ENCODE measurements around the gene SELENOO. TPM values are rescaled to one million over a fixed set of nuclear protein-coding genes. Genes with fewer than 3 reads are reported as not detected.

The SELENOO gene
- total RNA-seq, 2 experiments from 2014 or later: 16.5 to 16.7 TPM

DNA sequence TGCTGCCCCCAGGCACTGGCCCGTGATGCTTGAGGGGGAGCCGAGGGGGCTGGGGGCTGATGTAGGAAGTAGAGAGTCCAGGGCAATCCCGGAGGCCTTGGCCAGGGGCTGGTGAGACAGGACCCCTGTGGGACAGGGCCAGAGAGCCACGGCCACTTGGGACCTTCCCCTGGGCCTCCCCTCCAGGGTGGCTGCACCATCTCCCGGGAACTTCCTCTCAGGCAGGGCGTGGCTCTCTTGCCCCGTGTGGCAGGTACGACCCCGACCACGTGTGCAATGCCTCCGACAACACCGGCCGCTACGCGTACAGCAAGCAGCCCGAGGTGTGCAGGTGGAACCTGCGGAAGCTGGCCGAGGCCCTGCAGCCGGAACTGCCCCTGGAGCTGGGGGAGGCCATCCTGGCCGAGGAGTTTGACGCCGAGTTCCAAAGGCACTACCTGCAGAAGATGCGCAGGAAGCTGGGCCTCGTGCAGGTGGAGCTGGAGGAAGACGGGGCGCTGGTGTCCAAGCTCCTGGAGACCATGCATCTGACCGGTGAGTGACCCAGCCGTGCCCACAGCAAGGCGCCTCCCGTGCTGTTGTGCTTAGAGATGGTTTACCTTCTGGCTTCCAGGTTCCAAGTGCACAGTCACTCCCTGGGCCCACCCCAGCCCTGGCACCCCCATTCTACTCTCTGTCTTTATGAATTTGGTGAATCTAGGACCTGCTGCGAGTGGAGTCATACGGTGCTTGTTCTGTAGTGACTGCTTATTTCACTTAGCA is 9.7 kb downstream of the SELENOO start:
- H3K36me3 Mint-ChIP-seq (ENCODE audit: low read depth): peaks cover 22% of the 10 kb centered on the region
- CTCF ChIA-PET: interaction anchor here (0.8 to 2.4 kb wide), 3 partner anchors 20 to 60 kb away, joined by 3 to 19 read pairs (median 5); partner anchors contain the start of gene HDAC10
- peaks cover 13% of the 10 kb centered on the region for H3K4me1 Mint-ChIP-seq (ENCODE audit: low read depth)
- H3K27ac Mint-ChIP-seq: no peak overlapping the region
- DNase-seq: no peak
- H3K4me3 Mint-ChIP-seq: no peak overlapping the region
- no peaks in the 10 kb centered on the region for H3K27me3 Mint-ChIP-seq (ENCODE audit: low read depth)
- no peaks in the 10 kb centered on the region for H3K9me3 Mint-ChIP-seq
- intact Hi-C loops (cut with micrococcal nuclease): loop anchor here (5.0 kb wide), 1 partner anchor 443 kb away; no protein-coding TSS in a partner anchor

DNA sequence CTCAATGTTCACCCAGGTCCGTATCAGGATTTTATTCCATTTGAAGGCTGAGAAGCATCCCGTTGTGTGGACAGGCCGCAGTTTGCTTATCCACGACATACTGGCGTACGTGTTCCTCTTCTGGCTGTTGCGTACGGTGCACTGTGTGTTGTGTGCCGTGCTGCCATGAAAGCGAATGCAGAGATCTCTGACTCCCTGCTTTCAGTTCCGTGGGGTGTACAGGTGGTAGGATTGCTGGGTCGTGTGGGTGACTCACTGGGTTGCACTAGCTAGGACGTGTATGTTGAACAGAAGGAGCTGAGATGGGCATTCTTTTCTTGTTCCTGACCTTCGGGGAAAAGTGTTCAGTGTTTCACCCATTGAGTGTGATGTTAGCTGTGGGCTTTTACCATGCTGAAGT is 10.3 kb downstream of the SELENOO start:
- Mint-ChIP-seq H3K27ac (no peak overlapping the region), H3K4me3 (no peak overlapping the region), H3K36me3 (ENCODE audit: low read depth) (peaks cover 25% of the 10 kb centered on the region), H3K9me3 (no peaks in the 10 kb centered on the region), H3K27me3 (ENCODE audit: low read depth) (no peaks in the 10 kb centered on the region), H3K4me1 (ENCODE audit: low read depth) (peaks cover 13% of the 10 kb centered on the region)
- intact Hi-C loops (cut with micrococcal nuclease): loop anchor here (5.0 kb wide), 1 partner anchor 444 kb away; no protein-coding TSS in a partner anchor
- CTCF ChIA-PET: interaction anchor here (0.8 to 2.4 kb wide), 3 partner anchors 21 to 61 kb away, joined by 3 to 19 read pairs (median 5); partner anchors contain the start of gene HDAC10
- no peak for DNase-seq

DNA sequence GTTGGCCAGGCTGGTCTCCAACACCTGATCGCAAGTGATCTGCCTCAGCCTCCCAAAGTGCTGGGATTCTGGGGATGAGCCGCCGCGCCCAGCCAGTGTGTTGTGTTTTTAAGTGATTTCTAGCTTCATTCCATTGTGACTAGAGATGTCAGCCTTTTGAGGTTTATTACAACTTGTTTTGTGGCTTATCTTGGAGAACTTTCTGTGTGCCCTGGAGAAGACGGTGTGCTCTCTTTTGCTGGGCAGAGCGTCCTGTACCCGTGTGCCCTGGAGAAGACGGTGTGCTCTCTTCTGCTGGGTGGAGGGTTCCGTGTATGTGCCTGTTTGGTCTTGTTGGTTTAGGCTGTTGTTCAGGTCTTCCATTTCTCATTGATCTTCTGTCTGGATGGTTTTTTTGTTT is 12.5 kb downstream of the SELENOO start:
- peaks cover 26% of the 10 kb centered on the region for H3K36me3 Mint-ChIP-seq (ENCODE audit: low read depth)
- H3K27me3 Mint-ChIP-seq (ENCODE audit: low read depth): no peaks in the 10 kb centered on the region
- no peak for DNase-seq
- intact Hi-C loops (cut with micrococcal nuclease): loop anchor here (5.0 kb wide), 1 partner anchor 446 kb away; no protein-coding TSS in a partner anchor
- H3K9me3 Mint-ChIP-seq: no peaks in the 10 kb centered on the region
- CTCF ChIA-PET: interaction anchor here (0.7 kb wide), 1 partner anchor 244 kb away, joined by 3 read pairs; no protein-coding TSS in a partner anchor
- no peak overlapping the region for H3K4me3 Mint-ChIP-seq
- peaks cover 13% of the 10 kb centered on the region for H3K4me1 Mint-ChIP-seq (ENCODE audit: low read depth)
- peak overlapping the region; percentile 13 for H3K27ac Mint-ChIP-seq

DNA sequence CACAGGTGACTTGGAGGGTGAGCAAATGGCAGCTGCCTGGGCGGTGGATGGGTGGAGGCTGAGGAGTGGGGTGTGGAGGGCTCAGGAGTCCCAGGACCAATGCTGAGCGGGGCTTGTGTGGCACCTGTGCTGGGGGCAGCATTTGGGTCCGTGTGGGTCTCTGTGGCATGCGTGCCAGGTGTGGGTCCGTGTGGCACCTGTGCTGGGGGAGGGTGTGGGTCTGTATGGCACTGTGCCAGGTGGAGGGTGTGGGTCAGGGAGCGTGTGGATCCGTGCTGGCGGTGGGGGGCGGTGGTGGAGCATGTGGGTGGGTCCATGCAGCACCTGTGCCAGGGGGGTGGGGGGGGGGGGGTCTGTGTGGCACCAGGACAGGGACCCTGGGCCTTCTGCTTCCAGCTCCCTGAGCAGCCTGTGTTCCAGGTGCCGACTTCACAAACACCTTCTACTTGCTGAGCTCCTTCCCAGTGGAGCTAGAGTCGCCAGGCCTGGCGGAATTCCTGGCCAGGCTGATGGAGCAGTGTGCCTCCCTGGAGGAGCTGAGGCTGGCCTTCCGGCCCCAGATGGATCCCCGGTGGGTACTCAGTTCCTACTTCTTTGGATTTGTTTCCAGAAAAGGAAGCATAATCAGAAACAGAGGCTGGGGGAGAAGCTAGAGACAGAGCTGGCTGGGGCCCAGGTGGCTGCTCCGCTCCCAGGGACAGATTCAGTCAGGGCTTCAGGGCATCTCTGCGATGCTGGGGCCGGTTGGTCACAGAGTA is 14.7 kb downstream of the SELENOO start:
- intact Hi-C loops (cut with micrococcal nuclease): no loop called here
- CTCF ChIA-PET: no interaction called here

DNA sequence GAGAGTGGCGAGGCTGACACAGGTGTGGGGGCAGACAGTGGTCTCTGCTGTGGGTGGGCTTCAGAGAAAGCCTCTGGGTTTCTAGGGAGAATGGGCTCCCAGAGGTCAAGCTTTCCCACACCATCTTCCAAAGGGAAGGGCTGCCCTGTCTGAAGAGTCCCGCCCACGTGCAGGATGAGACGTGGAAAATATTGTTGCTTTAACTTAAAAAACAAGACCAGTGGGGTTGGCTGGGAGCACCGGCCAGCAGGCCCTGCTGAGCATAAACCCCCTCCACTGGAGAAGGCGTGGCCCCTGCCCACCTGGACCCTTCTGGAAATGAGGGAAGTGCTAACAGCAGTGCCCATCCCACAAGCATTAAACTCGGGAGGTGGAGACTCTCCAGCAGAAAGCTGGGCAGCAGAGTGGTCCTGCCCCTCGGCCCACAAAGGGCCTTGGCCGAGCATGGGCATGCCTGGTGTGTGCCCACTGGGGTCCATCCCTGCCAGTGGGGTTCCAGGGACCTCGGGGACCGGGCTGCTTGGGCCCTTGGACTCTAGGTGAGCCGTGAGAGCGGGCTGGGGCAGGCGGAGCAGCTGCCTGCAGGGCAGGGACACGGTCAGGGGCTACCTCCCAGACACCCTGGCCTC is 15.4 kb downstream of the SELENOO start:
- Mint-ChIP-seq H3K4me3 (no peak overlapping the region), H3K9me3 (no peaks in the 10 kb centered on the region), H3K4me1 (ENCODE audit: low read depth) (peaks cover 8% of the 10 kb centered on the region), H3K27ac (no peak overlapping the region), H3K27me3 (ENCODE audit: low read depth) (no peaks in the 10 kb centered on the region), H3K36me3 (ENCODE audit: low read depth) (peaks cover 26% of the 10 kb centered on the region)
- no peak for DNase-seq
- CTCF ChIA-PET: no interaction called here
- intact Hi-C loops (cut with micrococcal nuclease): no loop called here

More for the DNA sequence above, 14.7 kb downstream of the SELENOO start:
- no peaks in the 10 kb centered on the region for H3K9me3 Mint-ChIP-seq
- H3K36me3 Mint-ChIP-seq (ENCODE audit: low read depth): peaks cover 24% of the 10 kb centered on the region
- no peaks in the 10 kb centered on the region for H3K27me3 Mint-ChIP-seq (ENCODE audit: low read depth)
- H3K27ac Mint-ChIP-seq: no peak overlapping the region
- DNase-seq: no peak
- peaks cover 9% of the 10 kb centered on the region for H3K4me1 Mint-ChIP-seq (ENCODE audit: low read depth)
- no peak overlapping the region for H3K4me3 Mint-ChIP-seq

DNA sequence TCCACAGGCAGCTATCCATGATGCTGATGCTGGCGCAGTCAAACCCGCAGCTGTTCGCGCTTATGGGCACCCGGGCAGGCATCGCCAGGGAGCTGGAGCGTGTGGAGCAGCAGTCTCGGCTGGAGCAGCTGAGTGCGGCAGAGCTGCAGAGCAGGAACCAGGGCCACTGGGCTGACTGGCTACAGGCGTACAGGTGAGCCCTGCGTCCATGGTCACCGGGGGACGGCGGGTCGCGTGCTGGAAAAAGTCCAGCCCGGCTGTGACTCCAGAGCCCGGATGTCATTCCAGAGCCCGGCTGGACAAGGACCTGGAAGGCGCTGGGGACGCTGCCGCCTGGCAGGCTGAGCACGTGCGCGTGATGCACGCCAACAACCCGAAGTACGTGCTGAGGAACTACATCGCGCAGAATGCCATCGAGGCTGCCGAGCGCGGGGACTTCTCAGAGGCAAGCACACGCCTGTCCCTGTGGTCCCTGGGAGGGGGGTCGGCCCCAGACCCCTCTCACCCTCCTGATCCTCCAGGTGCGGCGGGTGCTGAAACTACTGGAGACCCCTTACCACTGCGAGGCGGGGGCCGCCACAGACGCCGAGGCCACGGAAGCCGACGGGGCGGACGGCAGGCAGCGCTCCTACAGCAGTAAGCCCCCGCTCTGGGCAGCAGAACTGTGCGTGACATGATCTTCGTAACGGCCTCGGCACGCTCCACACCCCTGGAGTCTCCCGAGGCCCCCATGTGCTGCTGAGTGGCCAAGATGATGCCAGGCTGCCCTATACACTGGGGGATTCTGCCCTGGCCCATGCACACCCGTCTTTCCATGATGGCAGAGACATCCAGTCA is 16.1 kb downstream of the SELENOO start:
- no peak for DNase-seq
- no peaks in the 10 kb centered on the region for H3K27me3 Mint-ChIP-seq (ENCODE audit: low read depth)
- no peak overlapping the region for H3K4me3 Mint-ChIP-seq
- intact Hi-C loops (cut with micrococcal nuclease): no loop called here
- no peak overlapping the region for H3K27ac Mint-ChIP-seq
- peaks cover 24% of the 10 kb centered on the region for H3K36me3 Mint-ChIP-seq (ENCODE audit: low read depth)
- no peaks in the 10 kb centered on the region for H3K9me3 Mint-ChIP-seq
- CTCF ChIA-PET: no interaction called here
- peaks cover 6% of the 10 kb centered on the region for H3K4me1 Mint-ChIP-seq (ENCODE audit: low read depth)

DNA sequence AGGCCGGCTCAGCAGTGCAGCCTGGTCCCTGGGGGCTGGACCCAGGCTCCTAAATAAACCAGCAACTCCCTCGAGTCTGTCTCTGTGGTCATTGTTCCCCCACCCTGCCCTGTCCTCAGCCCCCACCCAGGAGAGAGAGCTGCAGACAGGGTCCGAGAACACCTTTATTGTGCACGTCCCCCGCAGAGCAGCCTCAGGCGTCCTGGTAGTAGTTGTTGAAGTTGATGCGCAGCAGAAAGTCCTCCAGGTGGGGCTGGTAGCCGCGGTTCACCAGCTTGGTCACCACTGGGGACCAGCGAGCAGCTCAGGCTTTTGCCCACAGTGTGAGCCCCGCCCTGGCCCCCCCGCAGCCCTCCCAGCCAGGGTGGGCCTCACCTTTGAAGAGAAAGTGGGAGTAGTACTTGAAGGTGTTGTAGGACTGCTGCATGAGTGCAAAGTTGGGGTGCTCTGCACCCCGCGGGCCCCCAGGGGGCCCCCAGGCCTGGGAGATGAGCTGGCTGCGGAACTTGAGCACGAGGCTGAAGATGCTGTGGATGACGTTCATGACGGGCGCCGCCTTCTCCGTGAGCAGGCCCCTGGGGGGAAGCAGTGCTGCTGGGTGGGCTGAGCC is 16.8 kb downstream of the SELENOO start:
- H3K4me3 Mint-ChIP-seq: no peak overlapping the region
- peaks cover 6% of the 10 kb centered on the region for H3K4me1 Mint-ChIP-seq (ENCODE audit: low read depth)
- H3K27ac Mint-ChIP-seq: no peak overlapping the region
- peaks cover 24% of the 10 kb centered on the region for H3K36me3 Mint-ChIP-seq (ENCODE audit: low read depth)
- CTCF ChIA-PET: no interaction called here
- H3K27me3 Mint-ChIP-seq (ENCODE audit: low read depth): no peaks in the 10 kb centered on the region
- intact Hi-C loops (cut with micrococcal nuclease): no loop called here
- no peak for DNase-seq
- no peaks in the 10 kb centered on the region for H3K9me3 Mint-ChIP-seq

DNA sequence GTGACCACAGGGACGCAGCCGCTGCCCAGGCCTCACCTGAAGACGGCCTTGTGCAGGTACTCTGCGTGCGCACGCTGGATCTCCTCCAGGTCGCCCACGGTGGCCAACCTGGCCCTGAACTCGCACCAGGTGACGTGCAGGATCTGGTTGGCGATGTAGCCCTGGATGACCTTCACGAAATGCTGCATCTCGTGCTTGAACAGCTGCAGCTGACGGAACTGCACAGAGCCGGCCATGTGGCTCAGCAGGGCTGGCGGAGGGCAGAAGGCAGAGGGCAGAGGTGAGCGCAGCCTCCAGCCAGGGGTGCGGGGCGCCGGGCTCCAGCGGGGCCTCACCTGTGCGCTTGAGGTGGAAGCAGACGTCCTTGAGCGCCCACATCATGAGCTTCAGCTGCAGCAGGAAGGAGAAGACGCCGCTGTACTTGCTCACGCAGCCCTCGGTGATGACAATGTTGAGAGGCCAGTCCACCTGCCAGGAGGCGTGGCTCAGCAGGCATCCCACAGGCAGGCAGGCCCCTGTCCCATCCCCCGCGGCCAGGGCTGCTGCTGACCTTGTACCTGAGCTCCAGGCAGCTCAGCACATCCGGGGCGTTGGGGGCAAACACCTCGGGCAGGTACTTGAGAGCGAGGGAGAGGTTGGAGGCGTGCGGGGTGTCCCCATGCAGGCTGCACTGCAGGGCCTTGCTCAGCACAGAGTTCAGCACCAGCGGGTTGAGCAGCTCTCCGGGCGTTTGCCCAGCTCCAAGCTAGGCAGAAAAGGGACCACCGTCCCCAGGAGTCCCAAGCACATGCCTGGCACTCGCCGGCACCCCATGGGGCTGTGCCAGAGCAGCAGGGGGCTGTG is 17.6 kb downstream of the SELENOO start:
- Mint-ChIP-seq H3K36me3 (ENCODE audit: low read depth) (peaks cover 25% of the 10 kb centered on the region), H3K4me3 (no peak overlapping the region), H3K4me1 (ENCODE audit: low read depth) (peaks cover 1% of the 10 kb centered on the region), H3K9me3 (no peaks in the 10 kb centered on the region), H3K27ac (no peak overlapping the region), H3K27me3 (ENCODE audit: low read depth) (no peaks in the 10 kb centered on the region)
- DNase-seq: no peak
- intact Hi-C loops (cut with micrococcal nuclease): no loop called here
- CTCF ChIA-PET: interaction anchor here (0.6 to 1.1 kb wide), 2 partner anchors 23 to 402 kb away, joined by 3 read pairs; no protein-coding TSS in a partner anchor

DNA sequence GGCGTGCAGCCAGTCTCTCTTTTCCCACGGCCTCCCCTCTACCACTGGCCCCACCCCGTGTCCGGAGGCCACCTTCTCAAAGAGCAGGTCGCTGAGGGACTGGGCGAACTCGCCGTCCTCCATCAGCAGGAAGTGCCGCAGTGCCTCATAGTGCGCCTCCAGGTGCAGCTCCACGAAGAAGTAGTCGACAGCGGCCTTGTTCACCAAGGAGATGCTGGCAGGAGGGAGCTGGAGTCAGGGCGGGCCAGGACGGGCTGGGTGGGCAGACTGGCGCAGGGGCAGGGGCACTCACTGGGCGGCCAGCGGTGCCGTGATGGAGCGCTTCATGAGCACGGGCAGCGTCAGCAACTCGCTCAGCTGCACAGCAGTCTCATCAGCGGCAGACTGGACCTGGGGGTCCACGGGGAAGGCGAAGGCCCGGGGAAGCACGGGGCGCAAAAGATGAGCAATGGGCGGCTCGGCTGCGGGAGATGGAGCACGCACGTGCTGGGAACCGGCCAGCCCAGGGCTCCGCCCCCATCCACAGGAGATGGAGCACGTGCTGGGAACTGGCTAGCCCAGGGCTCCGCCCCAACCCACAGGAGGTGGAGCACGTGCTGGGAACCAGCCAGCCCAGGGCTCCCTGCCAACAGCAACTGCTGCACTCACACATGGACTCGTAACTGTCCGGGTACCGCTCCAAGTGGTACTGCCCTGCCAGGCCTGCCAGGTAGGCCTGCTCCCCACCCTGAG is 18.4 kb downstream of the SELENOO start:
- Mint-ChIP-seq H3K27ac (no peak overlapping the region), H3K27me3 (ENCODE audit: low read depth) (no peaks in the 10 kb centered on the region), H3K9me3 (no peaks in the 10 kb centered on the region), H3K36me3 (ENCODE audit: low read depth) (peaks cover 22% of the 10 kb centered on the region), H3K4me1 (ENCODE audit: low read depth) (no peaks in the 10 kb centered on the region), H3K4me3 (no peak overlapping the region)
- CTCF ChIA-PET: interaction anchor here (1.1 kb wide), 1 partner anchor 23 kb away, joined by 3 read pairs; no protein-coding TSS in a partner anchor
- DNase-seq: no peak
- intact Hi-C loops (cut with micrococcal nuclease): no loop called here

DNA sequence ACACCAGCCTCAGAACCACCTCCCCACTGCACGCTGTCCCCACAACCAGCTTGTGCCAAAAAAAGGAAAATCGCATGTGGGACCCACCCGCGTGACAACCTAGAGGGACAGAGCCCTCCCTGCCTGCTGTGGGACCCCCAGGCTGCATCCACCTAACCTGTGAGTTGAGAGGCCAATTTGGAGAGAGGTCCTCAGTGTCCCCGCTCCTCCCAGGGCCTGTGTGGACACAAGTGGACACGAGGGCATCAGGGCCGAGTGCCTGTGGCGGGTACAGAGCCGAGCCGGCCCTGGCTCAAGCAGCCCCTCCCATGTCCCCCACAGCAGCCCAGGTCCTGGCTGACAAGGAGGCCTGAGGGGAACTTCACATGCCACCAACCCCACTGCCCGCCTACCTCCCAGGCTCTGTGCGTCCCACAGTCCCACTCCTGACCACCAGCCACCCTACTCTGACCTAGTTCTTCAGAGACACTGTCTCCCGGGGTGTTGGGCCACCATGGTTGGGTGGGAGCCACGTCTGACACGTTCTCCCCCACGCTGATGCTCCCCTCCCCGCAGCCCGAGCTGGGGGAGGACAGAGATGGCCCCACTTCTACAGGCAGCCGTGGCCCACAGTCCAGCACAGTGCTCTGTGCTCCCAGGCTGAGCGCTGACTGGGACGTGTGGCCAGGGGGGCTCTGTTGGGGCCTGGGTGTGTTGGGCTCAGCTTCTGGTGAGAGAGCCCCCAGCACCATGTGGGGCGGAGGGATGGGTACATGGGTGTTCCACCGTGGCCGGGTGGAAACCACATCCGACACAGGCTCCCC is 19.2 kb downstream of the SELENOO start:
- H3K9me3 Mint-ChIP-seq: no peaks in the 10 kb centered on the region
- CTCF ChIA-PET: no interaction called here
- H3K4me3 Mint-ChIP-seq: no peak overlapping the region
- H3K27ac Mint-ChIP-seq: no peak overlapping the region
- intact Hi-C loops (cut with micrococcal nuclease): no loop called here
- peaks cover 18% of the 10 kb centered on the region for H3K36me3 Mint-ChIP-seq (ENCODE audit: low read depth)
- no peak for DNase-seq
- H3K4me1 Mint-ChIP-seq (ENCODE audit: low read depth): no peaks in the 10 kb centered on the region
- no peaks in the 10 kb centered on the region for H3K27me3 Mint-ChIP-seq (ENCODE audit: low read depth)

Data from activated naive CD4-positive, alpha-beta T cell treated with anti-CD3 and anti-CD28 coated beads for 36 hours (primary cell).